GM18861 (cell line): ENCODE measurements around the gene SLC25A4.
A peak's percentile ranks its signal among the peaks of the same experiment; 100 is the strongest.
"Not testable (repeated sequence)": the region's sequence is repeated elsewhere in the genome, so short reads cannot be mapped to it uniquely, and the experiment has no call there.

Source experiments
- ATAC-seq: cut with Tn5 transposase; IDR thresholded peaks from one replicate; pipeline ENCODE4 v1.9.1; 2021; ENCODE audit not compliant: unreplicated experiment

Gene SLC25A4

DNA sequence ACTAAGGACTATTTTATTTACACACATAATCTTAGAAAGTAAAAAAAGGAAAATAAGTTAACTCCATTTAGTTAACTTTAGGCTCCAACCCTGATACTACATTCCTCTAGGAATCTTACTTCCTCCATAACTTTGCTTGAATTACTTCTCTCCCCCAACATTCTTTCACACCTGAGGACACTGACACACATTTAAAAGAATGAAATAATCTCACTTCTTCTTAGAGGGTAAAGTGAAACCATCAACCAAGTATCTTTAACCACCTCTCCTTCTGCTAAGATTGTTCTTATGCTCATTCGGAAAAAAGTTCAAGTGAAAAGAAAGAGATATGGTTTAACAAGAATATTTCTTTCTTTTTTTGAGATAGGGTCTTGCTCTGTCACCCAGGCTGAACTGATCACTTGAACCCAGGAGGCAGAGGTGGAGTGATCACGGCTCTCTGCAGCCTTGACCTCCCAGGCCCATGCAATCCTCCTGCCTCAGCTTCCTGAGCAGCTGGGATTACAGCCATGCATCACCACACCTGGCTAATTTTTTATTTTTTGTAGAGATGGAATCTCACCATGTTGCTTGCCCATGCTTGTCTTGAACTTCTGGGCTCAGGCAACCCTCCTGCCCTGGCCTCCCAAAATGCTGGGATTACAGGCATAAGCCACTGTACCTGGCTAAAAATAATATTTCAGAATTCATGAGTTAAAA lies 28.5 kb downstream of the SLC25A4 start:
- peak; percentile 87 for ATAC-seq

DNA sequence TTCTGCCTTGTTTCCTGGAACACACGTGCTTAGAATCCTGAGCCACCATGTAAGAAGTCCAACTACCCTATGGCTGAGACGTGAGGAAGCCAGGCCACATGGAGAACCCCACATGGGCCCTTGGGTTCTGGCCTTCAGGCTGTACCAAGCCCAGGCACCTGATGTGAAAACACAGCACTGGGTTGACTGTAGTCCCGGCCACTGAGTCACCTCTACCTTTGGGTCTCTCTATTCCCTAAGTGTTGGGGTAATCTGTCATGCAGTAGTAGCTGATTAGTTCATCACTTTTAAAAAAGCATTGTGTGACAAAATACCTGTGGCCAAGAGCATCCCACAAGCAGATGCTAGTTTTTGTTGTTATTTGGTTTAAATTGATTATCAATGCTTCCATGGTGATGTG lies 36.4 kb downstream of the SLC25A4 start:
- no peak for ATAC-seq

GRCh38 chr4:185182239-185182638 lies 39.2 kb downstream of the SLC25A4 start:
- no peak for ATAC-seq

DNA sequence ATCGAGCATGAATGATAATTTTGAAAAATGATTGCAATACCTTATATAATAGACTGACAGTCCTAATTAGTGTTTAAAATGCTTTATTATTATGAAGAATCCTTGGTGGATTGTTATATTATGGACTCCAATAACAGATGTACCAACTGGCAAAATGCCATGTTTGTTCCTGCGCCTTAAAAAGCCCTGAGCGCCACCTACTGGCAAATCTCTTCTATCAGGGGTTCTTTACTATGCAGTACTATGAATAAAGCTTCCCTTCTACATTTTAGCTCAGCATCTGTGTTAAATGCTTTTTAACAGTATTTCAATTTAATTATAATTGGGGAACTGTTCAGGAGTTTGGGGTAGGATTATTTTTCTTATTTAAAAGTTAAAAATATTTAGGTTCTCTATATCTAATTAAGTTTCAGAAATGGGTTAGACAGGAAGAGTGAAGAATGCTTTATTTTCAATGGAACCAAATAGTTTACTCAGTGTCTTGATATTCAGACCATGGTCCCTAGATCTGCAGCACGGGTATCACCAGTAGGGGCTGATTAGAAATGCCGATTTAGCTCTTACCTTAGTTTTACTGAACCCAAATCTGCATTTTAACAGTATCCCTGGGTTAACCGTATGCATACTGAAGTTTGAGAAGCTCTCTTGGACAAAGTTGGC lies 40.7 kb downstream of the SLC25A4 start:
- peak; percentile 48 for ATAC-seq

DNA sequence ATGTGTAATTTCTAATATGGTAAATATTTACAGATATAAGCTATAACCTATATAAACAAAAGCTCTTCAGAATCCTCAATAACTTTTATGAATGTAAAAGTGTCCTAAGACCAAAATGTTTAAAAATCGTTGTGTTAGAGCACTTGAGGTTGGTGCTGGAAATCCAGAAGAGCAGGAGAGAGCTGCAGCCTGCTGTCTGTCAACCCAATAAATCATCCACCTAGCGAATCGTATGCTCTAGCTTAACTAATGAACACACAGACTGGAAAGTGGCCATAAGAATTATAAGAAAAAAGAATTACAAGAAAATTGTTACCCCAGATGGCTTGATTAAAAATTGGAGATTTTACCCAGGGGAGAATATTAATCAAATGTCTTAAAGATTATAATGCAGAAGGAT lies 43.7 kb downstream of the SLC25A4 start:
- no peak for ATAC-seq

GRCh38 chr4:185189606-185190305 lies 46.7 kb downstream of the SLC25A4 start:
- no peak for ATAC-seq

GRCh38 chr4:185190306-185190856 lies 47.3 kb downstream of the SLC25A4 start:
- ATAC-seq, result no peak

GRCh38 chr4:185192059-185192458 lies 49.0 kb downstream of the SLC25A4 start:
- peak; percentile 87 for ATAC-seq

DNA sequence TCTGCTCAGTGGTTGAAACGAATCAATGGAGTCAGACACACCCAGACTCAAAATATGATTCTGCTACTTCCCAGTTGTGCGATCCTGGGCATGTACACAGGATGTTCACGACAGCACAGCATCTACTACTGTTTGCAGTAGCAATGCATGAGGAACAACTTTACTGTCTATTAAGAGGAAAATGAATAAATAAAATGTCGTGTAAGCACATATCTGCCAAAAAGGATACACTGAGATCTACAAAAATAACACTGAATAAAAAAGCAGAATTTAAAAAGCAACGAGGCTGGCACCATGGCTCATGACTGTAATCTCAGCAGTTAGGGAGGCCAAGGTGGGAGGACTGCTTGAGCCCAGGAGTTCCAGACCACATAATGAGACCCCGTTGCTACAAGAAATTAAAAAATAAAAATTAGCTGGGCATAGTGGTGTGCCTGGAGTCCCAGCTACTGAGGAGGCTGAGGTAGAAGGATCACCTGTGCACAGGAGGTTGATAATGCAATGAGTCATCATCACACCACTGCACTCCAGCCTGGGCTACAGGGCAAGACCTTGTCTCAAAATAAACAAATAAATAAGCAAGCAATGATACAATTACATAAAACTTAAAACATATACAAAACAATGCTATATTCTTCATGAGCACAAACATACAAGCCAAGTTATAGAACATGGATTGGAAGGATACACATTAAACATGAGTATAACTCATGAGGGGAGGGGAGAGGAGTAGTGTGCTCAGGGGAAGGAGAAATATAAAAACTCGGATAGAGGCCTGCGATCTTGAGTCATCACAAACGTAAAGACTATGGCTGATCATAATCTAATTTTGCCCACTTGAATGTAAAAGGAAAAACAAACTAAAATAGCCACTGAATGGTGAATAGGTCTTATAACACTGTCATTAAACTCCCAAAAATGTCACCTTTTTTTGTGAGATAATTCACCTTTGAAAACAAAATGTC lies 52.1 kb downstream of the SLC25A4 start:
- ATAC-seq, result no peak

DNA sequence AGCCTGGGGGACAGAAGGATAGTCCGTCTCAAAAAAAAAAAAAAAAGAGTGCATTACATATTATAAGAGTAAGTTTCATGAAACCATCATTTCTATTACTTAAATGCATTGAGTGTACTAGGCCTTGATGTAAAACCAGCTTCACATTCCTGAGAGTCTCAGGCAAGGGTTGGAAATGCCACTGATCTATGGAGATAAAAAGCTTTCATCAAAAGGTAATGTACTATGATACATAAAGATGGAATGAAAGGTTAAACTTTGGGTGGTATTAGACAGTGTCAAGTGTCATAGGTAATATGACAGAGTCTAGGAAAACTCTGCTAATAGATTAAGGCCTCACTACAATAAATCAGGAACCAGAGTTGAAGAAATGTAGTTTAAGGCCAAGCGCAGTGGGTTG lies 53.4 kb downstream of the SLC25A4 start:
- ATAC-seq, result no peak

DNA sequence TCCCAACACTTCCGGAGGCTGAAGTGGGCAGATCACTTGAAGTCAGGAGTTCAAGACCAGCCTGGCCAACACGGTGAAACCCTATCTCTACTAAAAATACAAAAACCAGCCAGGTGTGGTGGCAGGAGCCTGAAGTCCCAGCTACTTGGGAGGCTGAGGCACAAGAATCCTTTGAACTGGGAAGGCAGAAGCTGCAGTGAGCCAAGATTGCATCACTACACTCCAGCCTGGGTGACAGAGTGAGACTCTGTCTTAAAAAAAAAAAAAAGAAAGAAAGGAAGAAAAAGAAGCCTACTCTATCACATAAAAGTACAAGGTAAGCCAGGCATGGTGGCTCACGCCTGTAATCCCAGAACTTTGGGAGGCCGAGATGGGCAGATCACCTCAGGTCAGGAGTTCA lies 55.1 kb downstream of the SLC25A4 start:
- ATAC-seq, result not testable (repeated sequence)
